Measurements from ENCODE around the gene RYR2.
"Not testable (repeated sequence)": the region's sequence is repeated elsewhere in the genome, so short reads cannot be mapped to it uniquely, and the experiment has no call there.

The RYR2 gene

DNA sequence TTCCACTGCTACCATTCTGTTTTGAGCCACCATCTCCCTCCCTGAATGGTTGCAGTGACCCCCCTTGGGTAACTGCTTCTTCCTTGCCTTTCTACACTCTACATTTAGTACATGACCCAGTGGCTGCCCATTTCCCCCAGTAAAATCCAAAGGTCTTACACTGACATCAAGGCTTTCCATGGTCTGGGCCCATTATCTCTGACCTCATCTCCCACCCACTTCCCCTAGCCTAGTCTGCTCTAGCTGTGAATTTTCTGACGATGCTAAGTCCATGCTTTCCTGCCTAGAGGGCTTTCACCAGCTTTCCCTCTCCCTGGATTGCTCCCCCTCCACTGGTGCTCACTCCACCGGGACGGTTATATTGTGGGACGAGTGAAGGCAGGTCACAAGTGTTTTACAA is 219.2 kb downstream of the RYR2 start:
- TF ChIP-seq TARDBP (IDR thresholded peaks at IDR 0.05) = no peak
- TF ChIP-seq ELF4 (IDR thresholded peaks at IDR 0.05) = no peak
- TF ChIP-seq ARNT (IDR thresholded peaks at IDR 0.05) = no peak
- TF ChIP-seq SP1 (IDR thresholded peaks at IDR 0.05) = no peak
- TF ChIP-seq HDGF (IDR thresholded peaks at IDR 0.05; ENCODE audit: borderline replicate concordance) = no peak
- no peak for TF ChIP-seq FOXM1 (IDR thresholded peaks at IDR 0.05; ENCODE audit: borderline replicate concordance)
- no peak for TF ChIP-seq SUZ12 (IDR thresholded peaks at IDR 0.05)
- no peak for TF ChIP-seq CTBP1 (IDR thresholded peaks at IDR 0.05; ENCODE audit: borderline replicate concordance)
- no peak for TF ChIP-seq BHLHE40 (IDR thresholded peaks at IDR 0.05; ENCODE audit: borderline replicate concordance)
- no peak for TF ChIP-seq ZNF384 (IDR thresholded peaks at IDR 0.05)
- POLR2A ChIA-PET = no interaction called here
- CTCF ChIA-PET = interaction anchor here (0.6 kb wide), 1 partner anchor 1329 kb away, joined by 3 read pairs; no protein-coding TSS in a partner anchor
- DNase-seq (ENCODE audit: extremely low spot score) = no peak

DNA sequence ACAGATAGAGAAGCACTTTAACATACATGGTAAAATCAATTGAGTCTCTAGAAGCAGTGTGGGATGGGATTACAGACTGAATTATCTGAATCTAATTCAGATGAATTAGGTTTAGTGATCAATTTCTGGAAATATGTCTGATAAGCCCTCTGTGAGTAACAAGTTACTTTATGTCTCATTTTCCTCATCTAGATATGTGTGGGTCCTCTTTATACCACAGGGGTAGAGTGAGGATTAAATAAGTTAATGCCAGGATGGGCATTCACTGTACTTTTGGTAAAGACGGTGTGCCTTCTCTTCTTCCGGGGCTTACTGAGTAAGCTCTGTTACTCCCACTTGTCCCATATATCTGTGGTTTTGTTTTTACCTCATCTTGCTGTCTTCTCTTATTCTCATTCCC is 225.8 kb downstream of the RYR2 start:
- TF ChIP-seq LEF1 (IDR thresholded peaks at IDR 0.05; ENCODE audit: borderline replicate concordance) (no peak), ELF4 (IDR thresholded peaks at IDR 0.05) (no peak), FOXK2 (IDR thresholded peaks at IDR 0.05) (no peak), NFRKB (IDR thresholded peaks at IDR 0.05) (no peak), FOXM1 (IDR thresholded peaks at IDR 0.05; ENCODE audit: borderline replicate concordance) (no peak), SUZ12 (IDR thresholded peaks at IDR 0.05) (no peak), SP1 (IDR thresholded peaks at IDR 0.05) (no peak), HDGF (IDR thresholded peaks at IDR 0.05; ENCODE audit: borderline replicate concordance) (no peak), TARDBP (IDR thresholded peaks at IDR 0.05) (no peak), ZNF384 (IDR thresholded peaks at IDR 0.05) (no peak), BHLHE40 (IDR thresholded peaks at IDR 0.05; ENCODE audit: borderline replicate concordance) (no peak), ARNT (IDR thresholded peaks at IDR 0.05) (no peak), CTBP1 (IDR thresholded peaks at IDR 0.05; ENCODE audit: borderline replicate concordance) (no peak), FOXA1 (IDR thresholded peaks at IDR 0.05) (no peak)
- TF ChIP-seq, protein P1, sequence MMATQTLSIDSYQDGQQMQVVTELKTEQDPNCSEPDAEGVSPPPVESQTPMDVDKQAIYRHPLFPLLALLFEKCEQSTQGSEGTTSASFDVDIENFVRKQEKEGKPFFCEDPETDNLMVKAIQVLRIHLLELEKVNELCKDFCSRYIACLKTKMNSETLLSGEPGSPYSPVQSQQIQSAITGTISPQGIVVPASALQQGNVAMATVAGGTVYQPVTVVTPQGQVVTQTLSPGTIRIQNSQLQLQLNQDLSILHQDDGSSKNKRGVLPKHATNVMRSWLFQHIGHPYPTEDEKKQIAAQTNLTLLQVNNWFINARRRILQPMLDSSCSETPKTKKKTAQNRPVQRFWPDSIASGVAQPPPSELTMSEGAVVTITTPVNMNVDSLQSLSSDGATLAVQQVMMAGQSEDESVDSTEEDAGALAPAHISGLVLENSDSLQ (IDR thresholded peaks at IDR 0.05) = no peak
- ChIA-PET CTCF (no interaction called here), POLR2A (no interaction called here)
- DNase-seq (ENCODE audit: extremely low spot score) = no peak

DNA sequence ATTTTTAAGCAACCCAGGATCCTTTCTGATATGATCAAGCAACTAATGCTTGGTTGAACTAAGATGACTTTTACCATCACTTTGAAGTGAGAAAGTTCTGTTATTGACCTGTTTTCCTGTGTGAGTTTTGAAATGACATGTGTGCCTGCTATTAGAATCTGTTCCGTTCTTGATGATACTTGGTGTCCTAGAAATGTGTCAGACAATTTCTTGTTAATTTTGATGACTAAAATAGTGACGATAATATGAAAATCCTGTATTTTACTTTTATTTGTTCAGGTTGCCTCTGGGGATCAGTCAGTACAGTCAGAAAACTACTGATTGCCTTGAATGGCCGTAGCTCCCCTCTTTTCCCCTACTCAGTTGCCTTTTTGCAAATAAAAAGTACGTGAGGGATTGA is 228.0 kb downstream of the RYR2 start:
- TF ChIP-seq ARNT (IDR thresholded peaks at IDR 0.05) (no peak), ZNF384 (IDR thresholded peaks at IDR 0.05) (no peak)
- DNase-seq (ENCODE audit: extremely low spot score) = no peak
- CTCF ChIA-PET = no interaction called here
- POLR2A ChIA-PET = no interaction called here

DNA sequence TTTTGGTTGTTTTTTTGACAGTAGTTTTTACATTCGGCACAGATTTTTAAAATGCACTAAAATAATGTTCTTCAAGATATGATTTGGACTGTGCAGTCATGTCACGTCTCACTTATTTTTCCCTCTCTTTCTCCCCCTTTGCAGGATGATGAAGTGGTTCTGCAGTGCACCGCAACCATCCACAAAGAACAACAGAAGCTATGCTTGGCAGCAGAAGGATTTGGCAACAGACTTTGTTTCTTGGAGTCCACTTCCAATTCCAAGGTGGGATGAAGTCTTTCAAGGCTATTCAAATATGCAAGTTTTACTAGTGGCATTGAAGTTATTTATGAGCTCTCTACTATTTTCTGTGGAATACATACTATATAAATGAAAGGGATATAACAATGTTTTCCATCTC is 228.4 kb downstream of the RYR2 start:
- DNase-seq (ENCODE audit: extremely low spot score) = no peak
- TF ChIP-seq TARDBP (IDR thresholded peaks at IDR 0.05) (no peak), LEF1 (IDR thresholded peaks at IDR 0.05; ENCODE audit: borderline replicate concordance) (no peak), ZNF384 (IDR thresholded peaks at IDR 0.05) (no peak), CTBP1 (IDR thresholded peaks at IDR 0.05; ENCODE audit: borderline replicate concordance) (no peak)
- ChIA-PET CTCF (no interaction called here), POLR2A (no interaction called here)

DNA sequence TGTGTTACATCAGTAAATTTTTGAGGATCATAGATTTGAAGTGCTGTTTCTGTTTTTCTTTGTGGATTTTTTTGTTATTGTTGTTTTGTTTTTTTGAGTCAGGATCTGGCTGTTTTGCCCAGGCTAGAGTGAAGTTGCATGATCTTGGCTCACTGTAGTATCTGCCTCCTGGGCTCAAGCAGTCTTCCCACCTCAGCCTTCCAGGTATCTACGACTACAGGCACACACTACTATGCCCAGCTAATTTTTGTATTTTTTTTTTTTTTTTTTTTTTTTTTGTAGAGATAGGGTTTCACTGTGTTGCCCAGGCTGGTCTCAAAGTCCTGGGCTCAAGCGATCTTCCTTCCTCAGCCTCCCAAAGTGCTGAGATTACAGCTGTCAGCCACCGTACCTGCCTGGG is 236.0 kb downstream of the RYR2 start:
- CTCF ChIA-PET; POLR2A ChIA-PET; DNase-seq (ENCODE audit: extremely low spot score): not testable (repeated sequence)
- 0 out of 2 replicates have a peak, but pooled peaks have one; percentile 37 for TF ChIP-seq ZNF384 (IDR thresholded peaks at IDR 0.05)

DNA sequence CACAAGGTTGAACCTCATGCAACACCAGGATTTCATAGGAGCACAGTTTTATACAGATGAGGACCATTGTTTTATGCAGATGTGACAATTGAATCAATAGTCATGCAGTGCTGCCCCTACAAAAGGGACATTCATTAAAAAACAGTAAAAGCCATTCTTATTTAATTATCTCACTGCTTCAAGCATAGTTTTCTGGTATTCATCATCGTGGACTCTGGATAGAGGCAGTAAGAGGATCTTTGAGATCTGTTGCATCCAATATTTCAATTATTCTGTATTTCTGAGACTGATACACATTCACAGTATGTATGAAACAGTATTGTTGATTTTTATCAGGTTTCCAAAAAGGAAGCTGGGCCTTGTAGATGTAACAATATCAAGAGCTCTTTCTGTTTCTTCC is 237.6 kb downstream of the RYR2 start:
- TF ChIP-seq TARDBP (IDR thresholded peaks at IDR 0.05) (no peak), LEF1 (IDR thresholded peaks at IDR 0.05; ENCODE audit: borderline replicate concordance) (no peak), SUZ12 (IDR thresholded peaks at IDR 0.05) (no peak), FOXK2 (IDR thresholded peaks at IDR 0.05) (no peak), ARNT (IDR thresholded peaks at IDR 0.05) (no peak), ELF4 (IDR thresholded peaks at IDR 0.05) (no peak), FOXM1 (IDR thresholded peaks at IDR 0.05; ENCODE audit: borderline replicate concordance) (no peak), BHLHE40 (IDR thresholded peaks at IDR 0.05; ENCODE audit: borderline replicate concordance) (no peak), HDGF (IDR thresholded peaks at IDR 0.05; ENCODE audit: borderline replicate concordance) (no peak), L3MBTL2 (conservative IDR thresholded peaks at IDR 0.05) (no peak), CTBP1 (IDR thresholded peaks at IDR 0.05; ENCODE audit: borderline replicate concordance) (no peak), SP1 (IDR thresholded peaks at IDR 0.05) (no peak)
- TF ChIP-seq, protein P1 (IDR thresholded peaks at IDR 0.05) = no peak
- CTCF ChIA-PET = no interaction called here
- no peak for DNase-seq (ENCODE audit: extremely low spot score)
- POLR2A ChIA-PET = no interaction called here

DNA sequence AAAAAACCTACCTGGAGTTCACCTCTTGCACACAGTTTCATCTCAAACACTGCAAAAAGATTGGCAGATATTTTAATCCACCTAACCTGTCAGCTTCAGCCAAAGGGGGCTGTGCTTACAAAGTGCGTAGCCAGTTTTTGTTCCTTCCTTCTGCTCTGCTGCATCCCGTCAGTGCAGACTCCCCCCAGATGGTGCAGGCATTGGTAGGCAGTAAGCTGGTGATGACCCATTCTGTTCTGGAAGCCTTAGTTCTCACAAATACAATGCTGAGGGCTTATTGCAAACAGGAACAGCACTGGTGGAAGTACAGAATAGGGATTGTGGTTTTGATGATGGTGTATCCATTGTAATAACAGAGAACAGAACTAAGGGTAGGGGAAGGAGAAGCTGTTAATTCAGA is 239.5 kb downstream of the RYR2 start:
- no peak for TF ChIP-seq FOXA1 (IDR thresholded peaks at IDR 0.05)
- TF ChIP-seq CTBP1 (IDR thresholded peaks at IDR 0.05; ENCODE audit: borderline replicate concordance) = no peak
- TF ChIP-seq, protein P1 (IDR thresholded peaks at IDR 0.05) = no peak
- TF ChIP-seq BHLHE40 (IDR thresholded peaks at IDR 0.05; ENCODE audit: borderline replicate concordance) = no peak
- TF ChIP-seq ELF4 (IDR thresholded peaks at IDR 0.05) = no peak
- no peak for TF ChIP-seq SUZ12 (IDR thresholded peaks at IDR 0.05)
- no peak for TF ChIP-seq FOXK2 (IDR thresholded peaks at IDR 0.05)
- no peak for TF ChIP-seq HDGF (IDR thresholded peaks at IDR 0.05; ENCODE audit: borderline replicate concordance)
- CTCF ChIA-PET = interaction anchor here (0.6 kb wide), 1 partner anchor 9 kb away, joined by 3 read pairs; no protein-coding TSS in a partner anchor
- POLR2A ChIA-PET = no interaction called here
- no peak for DNase-seq (ENCODE audit: extremely low spot score)

Measured in HEK293T (cell line).